CD4-positive, CD25-positive, alpha-beta regulatory T cell (primary cell): ENCODE data around the gene IL1RAP. TPM values are rescaled to one million over a fixed set of nuclear protein-coding genes. Genes with fewer than 3 reads are reported as not detected.

ENCODE experiments used
- ATAC-seq, 2 donors: fragments of 150-1000 bp; cut with Tn5 transposase; one replicate each; pipeline ENCODE4 v1.10.0; 2021; ENCODE audit warnings: low read depth in 2 of 2, moderate number of reproducible peaks in 2 of 2, moderate library complexity in 1 of 2
- DNase-seq, 3 donors: peaks; one replicate each; pipeline versions ENCODE4 v3.0.0 to v3.0.0-alpha.2; 2012 to 2022; ENCODE audit warnings: mixed read lengths in 1 of 3
- H3K27ac ChIP-seq: one replicate; pipeline ENCODE4 v1.7.0; 2013; ENCODE audit warnings: mild to moderate bottlenecking, low read length; ENCODE audit not compliant: insufficient read depth, poor library complexity, severe bottlenecking
- H3K27me3 ChIP-seq: one replicate; pipeline ENCODE4 v1.7.0; 2013; ENCODE audit warnings: low read length; ENCODE audit not compliant: control insufficient read depth, insufficient read depth
- H3K36me3 ChIP-seq: one replicate; pipeline ENCODE4 v1.7.0; 2013; ENCODE audit warnings: mild to moderate bottlenecking, low read length, moderate library complexity; ENCODE audit not compliant: control insufficient read depth, insufficient read depth
- H3K4me1 ChIP-seq: 2 replicates; pipeline ENCODE4 v1.7.0; 2013; ENCODE audit warnings: mild to moderate bottlenecking, low read length; ENCODE audit not compliant: insufficient read depth, control insufficient read depth, poor library complexity, severe bottlenecking
- H3K4me3 ChIP-seq: one replicate; pipeline ENCODE4 v1.7.0; 2013; ENCODE audit warnings: low read depth, mild to moderate bottlenecking, low read length, moderate library complexity
- H3K9me3 ChIP-seq, 2 experiments: 1 replicate in 1 of 2; 2 replicates in 1 of 2; pipeline ENCODE4 v1.7.0; 2013; ENCODE audit warnings: low read length in 2 of 2, mild to moderate bottlenecking in 1 of 2, moderate library complexity in 1 of 2; ENCODE audit not compliant: control insufficient read depth in 2 of 2
- H3K27ac Mint-ChIP-seq, 3 donors: one replicate each; pipeline ENCODE4 v1.8.0; 2020 to 2022; ENCODE audit warnings: mild to moderate bottlenecking in 3 of 3, mixed read lengths in 3 of 3, moderate library complexity in 2 of 3
- H3K27me3 Mint-ChIP-seq: one replicate; pipeline ENCODE4 v1.8.0; 2022; ENCODE audit warnings: mild to moderate bottlenecking, mixed read lengths
- H3K36me3 Mint-ChIP-seq: one replicate; pipeline ENCODE4 v1.8.0; 2020; ENCODE audit warnings: mixed read lengths
- H3K4me1 Mint-ChIP-seq, 4 donors: one replicate each; pipeline ENCODE4 v1.8.0; 2020 to 2022; ENCODE audit warnings: mixed read lengths in 4 of 4, mild to moderate bottlenecking in 1 of 4
- H3K4me3 Mint-ChIP-seq, 4 donors: one replicate each; pipeline ENCODE4 v1.8.0; 2020 to 2022; ENCODE audit warnings: mild to moderate bottlenecking in 4 of 4, mixed read lengths in 4 of 4, moderate library complexity in 3 of 4
- H3K9me3 Mint-ChIP-seq, 7 donors: one replicate each; pipeline ENCODE4 v1.8.0; 2020 to 2022; ENCODE audit warnings: mixed read lengths in 7 of 7, mild to moderate bottlenecking in 3 of 7, moderate library complexity in 2 of 7
- polyA plus RNA-seq, 4 donors: library from polyadenylated mRNA; unstranded; fragments of 300-500 nt; fragmentation: Illumina TruSeq; gene quantifications; one replicate each; pipeline ENCODE4 v1.2.3, GENCODE V29; 2021
- total RNA-seq: library from RNA; stranded (reverse); gene quantifications from one replicate; pipeline ENCODE4 v1.2.3, GENCODE V29; 2022

IL1RAP gene
- total and polyA plus RNA-seq, 5 donors from 2014 or later: 6.6 to 20.2 (median 7.4) TPM

- H3K27me3 Mint-ChIP-seq: no peaks in the 10 kb centered on the region
- no peak for DNase-seq
- Histone ChIP-seq H3K36me3 (no peaks in the 10 kb centered on the region), H3K9me3 (no peaks in the 10 kb centered on the region), H3K27ac (no peak overlapping the region), H3K4me1 (no peaks in the 10 kb centered on the region), H3K4me3 (no peak overlapping the region), H3K27me3 (no peaks in the 10 kb centered on the region)
- no peak for ATAC-seq
- H3K4me3 Mint-ChIP-seq: no peak overlapping the region
- H3K27ac Mint-ChIP-seq: no peak overlapping the region
- H3K36me3 Mint-ChIP-seq: peaks cover 24% of the 10 kb centered on the region
- H3K4me1 Mint-ChIP-seq: peaks cover 0 to 17% (median 11%) of the 10 kb centered on the region in 4 donors
- peaks cover 0 to 1% (median 0%) of the 10 kb centered on the region in 7 donors for H3K9me3 Mint-ChIP-seq
Measured at GRCh38 chr3:190564175-190564574, 50.3 kb downstream of the IL1RAP start.

- H3K36me3 Mint-ChIP-seq: peaks cover 29% of the 10 kb centered on the region
- H3K9me3 Mint-ChIP-seq: peaks cover 0 to 1% (median 0%) of the 10 kb centered on the region in 7 donors
- no peak overlapping the region for H3K4me3 ChIP-seq
- no peaks in the 10 kb centered on the region for H3K27me3 ChIP-seq
- peaks cover 0 to 12% (median 9%) of the 10 kb centered on the region in 4 donors for H3K4me1 Mint-ChIP-seq
- ATAC-seq: no peak
- no peaks in the 10 kb centered on the region for H3K27me3 Mint-ChIP-seq
- no peaks in the 10 kb centered on the region for H3K36me3 ChIP-seq
- no peak overlapping the region for H3K27ac Mint-ChIP-seq
- no peak overlapping the region for H3K4me3 Mint-ChIP-seq
- peak in 1 of 3 donors; percentile 78 for DNase-seq
- no peaks in the 10 kb centered on the region for H3K9me3 ChIP-seq
- H3K4me1 ChIP-seq: no peaks in the 10 kb centered on the region
- H3K27ac ChIP-seq: no peak overlapping the region
Measured at GRCh38 chr3:190566043-190566933, 52.4 kb downstream of the IL1RAP start.

- H3K27ac Mint-ChIP-seq: no peak overlapping the region
- DNase-seq: no peak
Measured at GRCh38 chr3:190568036-190568435, 54.2 kb downstream of the IL1RAP start.

GRCh38 chr3:190574473-190574872 lies 60.6 kb downstream of the IL1RAP start:
- H3K4me3 Mint-ChIP-seq: no peak overlapping the region
- no peak overlapping the region for H3K27ac Mint-ChIP-seq
- peaks cover 0 to 9% (median 1%) of the 10 kb centered on the region in 7 donors for H3K9me3 Mint-ChIP-seq
- no peaks in the 10 kb centered on the region for H3K27me3 Mint-ChIP-seq
- peaks cover 18% of the 10 kb centered on the region for H3K36me3 Mint-ChIP-seq
- Histone ChIP-seq H3K4me1 (no peaks in the 10 kb centered on the region), H3K36me3 (peaks cover 4% of the 10 kb centered on the region), H3K4me3 (no peak overlapping the region), H3K27ac (no peak overlapping the region), H3K27me3 (no peaks in the 10 kb centered on the region), H3K9me3 (no peaks in the 10 kb centered on the region)
- H3K4me1 Mint-ChIP-seq: peaks cover 5 to 17% (median 10%) of the 10 kb centered on the region in 4 donors
- ATAC-seq (no peak), DNase-seq (no peak)

More at GRCh38 chr3:190568036-190568435, 54.2 kb downstream of the IL1RAP start:
- no peak for ATAC-seq
- H3K4me3 ChIP-seq: no peak overlapping the region
- peaks cover 0 to 1% (median 0%) of the 10 kb centered on the region in 7 donors for H3K9me3 Mint-ChIP-seq
- H3K27ac ChIP-seq: no peak overlapping the region
- no peaks in the 10 kb centered on the region for H3K36me3 ChIP-seq
- H3K4me1 ChIP-seq: no peaks in the 10 kb centered on the region
- no peak overlapping the region for H3K4me3 Mint-ChIP-seq
- no peaks in the 10 kb centered on the region for H3K27me3 ChIP-seq
- H3K9me3 ChIP-seq: no peaks in the 10 kb centered on the region
- H3K4me1 Mint-ChIP-seq: peaks cover 0 to 9% (median 7%) of the 10 kb centered on the region in 4 donors
- no peaks in the 10 kb centered on the region for H3K27me3 Mint-ChIP-seq
- H3K36me3 Mint-ChIP-seq: peaks cover 32% of the 10 kb centered on the region

- Histone ChIP-seq H3K4me1 (no peaks in the 10 kb centered on the region), H3K27me3 (no peaks in the 10 kb centered on the region), H3K36me3 (peaks cover 4% of the 10 kb centered on the region), H3K27ac (no peak overlapping the region), H3K4me3 (no peak overlapping the region), H3K9me3 (no peaks in the 10 kb centered on the region)
- no peak overlapping the region for H3K4me3 Mint-ChIP-seq
- H3K27me3 Mint-ChIP-seq: no peaks in the 10 kb centered on the region
- peaks cover 5 to 19% (median 11%) of the 10 kb centered on the region in 4 donors for H3K4me1 Mint-ChIP-seq
- peak in 1 of 3 donors; percentile 50 for DNase-seq
- peaks cover 17% of the 10 kb centered on the region for H3K36me3 Mint-ChIP-seq
- H3K9me3 Mint-ChIP-seq: peaks cover 0 to 9% (median 1%) of the 10 kb centered on the region in 7 donors
- ATAC-seq: no peak
- no peak overlapping the region for H3K27ac Mint-ChIP-seq
Measured at GRCh38 chr3:190575437-190576185, 61.7 kb downstream of the IL1RAP start.

- H3K4me3 Mint-ChIP-seq: no peak overlapping the region
- Histone ChIP-seq H3K4me1 (no peaks in the 10 kb centered on the region), H3K4me3 (no peak overlapping the region), H3K27ac (no peak overlapping the region), H3K36me3 (peaks cover 4% of the 10 kb centered on the region), H3K9me3 (no peaks in the 10 kb centered on the region), H3K27me3 (no peaks in the 10 kb centered on the region)
- ATAC-seq (no peak), DNase-seq (no peak)
- peaks cover 11% of the 10 kb centered on the region for H3K36me3 Mint-ChIP-seq
- peaks cover 0 to 9% (median 1%) of the 10 kb centered on the region in 7 donors for H3K9me3 Mint-ChIP-seq
- H3K4me1 Mint-ChIP-seq: peaks cover 5 to 19% (median 11%) of the 10 kb centered on the region in 4 donors
- H3K27ac Mint-ChIP-seq: no peak overlapping the region
- H3K27me3 Mint-ChIP-seq: no peaks in the 10 kb centered on the region
Measured at GRCh38 chr3:190577225-190577624, 63.3 kb downstream of the IL1RAP start.

GRCh38 chr3:190579514-190580137 lies 65.7 kb downstream of the IL1RAP start:
- Histone ChIP-seq H3K4me1 (no peaks in the 10 kb centered on the region), H3K27me3 (no peaks in the 10 kb centered on the region), H3K9me3 (no peaks in the 10 kb centered on the region), H3K27ac (no peak overlapping the region), H3K4me3 (no peak overlapping the region), H3K36me3 (peaks cover 4% of the 10 kb centered on the region)
- ATAC-seq: no peak
- peaks cover 6 to 15% (median 13%) of the 10 kb centered on the region in 4 donors for H3K4me1 Mint-ChIP-seq
- DNase-seq: no peak
- H3K27ac Mint-ChIP-seq: no peak overlapping the region
- H3K9me3 Mint-ChIP-seq: peaks cover 0 to 9% (median 0%) of the 10 kb centered on the region in 7 donors
- H3K4me3 Mint-ChIP-seq: no peak overlapping the region
- H3K36me3 Mint-ChIP-seq: peaks cover 9% of the 10 kb centered on the region
- H3K27me3 Mint-ChIP-seq: no peaks in the 10 kb centered on the region
